GM23338 (cell line): ENCODE measurements around the gene RBM48. TPM values are rescaled to one million over a fixed set of nuclear protein-coding genes. Genes with fewer than 3 reads are reported as not detected.

Experiments used
- ATAC-seq: fragments of 200-7000 bp; cut with Tn5 transposase; 3 replicates; pipeline ENCODE4 v1.9.1; 2020
- DNase-seq: peaks from one replicate; pipeline ENCODE4 v3.0.0-alpha.2; 2015; ENCODE audit warnings: low spot score
- H2AFZ ChIP-seq: fragments of 200-600 bp; sonication (generic); 2 replicates; pipeline ENCODE4 v1.8.0; 2016; ENCODE audit warnings: antibody characterized with exemption, mild to moderate bottlenecking, moderate library complexity
- H3F3A ChIP-seq: fragments of 200-600 bp; sonication (generic); replicated peaks from 2 replicates; pipeline ENCODE4 v1.8.0; 2017; ENCODE audit warnings: antibody characterized with exemption, mixed run types, low read depth
- H3K27ac ChIP-seq: fragments of 200-600 bp; sonication (generic); 2 replicates; pipeline ENCODE4 v1.6.1; 2016; ENCODE audit warnings: low read depth
- H3K27me3 ChIP-seq: fragments of 200-600 bp; sonication (generic); 2 replicates; pipeline ENCODE4 v1.8.0; 2016; ENCODE audit warnings: mild to moderate bottlenecking, mixed run types, moderate library complexity; ENCODE audit not compliant: insufficient read depth
- H3K36me3 ChIP-seq: fragments of 200-600 bp; sonication (generic); 2 replicates; pipeline ENCODE4 v1.8.0; 2016; ENCODE audit warnings: mild to moderate bottlenecking; ENCODE audit not compliant: insufficient read depth
- H3K4me1 ChIP-seq: fragments of 200-600 bp; sonication (generic); 2 replicates; pipeline ENCODE4 v1.8.0; 2016; ENCODE audit warnings: mild to moderate bottlenecking, moderate library complexity; ENCODE audit not compliant: insufficient read depth
- H3K4me2 ChIP-seq: fragments of 200-600 bp; sonication (generic); 2 replicates; pipeline ENCODE4 v1.7.1; 2017; ENCODE audit warnings: mixed run types
- H3K4me3 ChIP-seq: fragments of 200-600 bp; sonication (generic); 2 replicates; pipeline ENCODE4 v1.6.1; 2016; ENCODE audit warnings: mixed run types
- H3K79me2 ChIP-seq: fragments of 200-600 bp; sonication (generic); replicated peaks from 2 replicates; pipeline ENCODE4 v1.8.0; 2017; ENCODE audit warnings: mild to moderate bottlenecking; ENCODE audit not compliant: insufficient read depth
- H3K9me2 ChIP-seq: fragments of 200-600 bp; sonication (generic); 2 replicates; pipeline ENCODE4 v1.8.0; 2017; ENCODE audit not compliant: insufficient read depth
- H4K20me1 ChIP-seq: fragments of 200-600 bp; sonication (generic); replicated peaks from 2 replicates; pipeline ENCODE4 v1.8.0; 2017; ENCODE audit warnings: mild to moderate bottlenecking; ENCODE audit not compliant: insufficient read depth
- H3K27ac Mint-ChIP-seq: 2 replicates; pipeline ENCODE4 v1.8.0; 2020; ENCODE audit warnings: inconsistent platforms, mild to moderate bottlenecking, moderate library complexity, mixed read lengths
- H3K27me3 Mint-ChIP-seq: 3 replicates; pipeline ENCODE4 v1.8.0; 2022; ENCODE audit warnings: low read depth, mild to moderate bottlenecking, moderate library complexity, mixed read lengths, inconsistent platforms; ENCODE audit not compliant: insufficient read depth, poor library complexity
- H3K36me3 Mint-ChIP-seq: 3 replicates; pipeline ENCODE4 v1.8.0; 2021; ENCODE audit warnings: low read depth, mild to moderate bottlenecking, inconsistent platforms, moderate library complexity, mixed read lengths
- H3K4me1 Mint-ChIP-seq: 3 replicates; pipeline ENCODE4 v1.8.0; 2020; ENCODE audit warnings: mild to moderate bottlenecking, inconsistent platforms, mixed read lengths
- H3K4me3 Mint-ChIP-seq: 3 replicates; pipeline ENCODE4 v1.8.0; 2021; ENCODE audit warnings: moderate library complexity, mild to moderate bottlenecking, inconsistent platforms, mixed read lengths
- H3K9me3 Mint-ChIP-seq: 3 replicates; pipeline ENCODE4 v1.8.0; 2020; ENCODE audit warnings: moderate library complexity, mild to moderate bottlenecking, inconsistent platforms, mixed read lengths
- CREB1 ChIP-seq: fragments of 250-450 bp; sonication (Bioruptor Pico); IDR thresholded peaks from 2 replicates; pipeline ENCODE4 v1.5.0; 2020; ENCODE audit warnings: low read depth, mild to moderate bottlenecking, moderate library complexity
- EZH2 ChIP-seq: fragments of 200-600 bp; sonication (generic); IDR thresholded peaks from one replicate; pipeline ENCODE4 v1.8.0; 2017; ENCODE audit warnings: antibody characterized with exemption, mild to moderate bottlenecking, low read depth; ENCODE audit not compliant: unreplicated experiment
- EZH2phosphoT487 ChIP-seq: fragments of 200-600 bp; sonication (generic); IDR thresholded peaks from one replicate; pipeline ENCODE4 v1.8.1; 2018; ENCODE audit warnings: antibody characterized with exemption; ENCODE audit not compliant: unreplicated experiment
- JUNB ChIP-seq: IDR thresholded peaks from one replicate; pipeline ENCODE4 v1.6.1; 2016; ENCODE audit warnings: antibody characterized with exemption; ENCODE audit not compliant: unreplicated experiment
- STAT1 ChIP-seq: IDR thresholded peaks from one replicate; pipeline ENCODE4 v1.6.1; 2016; ENCODE audit warnings: antibody characterized with exemption; ENCODE audit not compliant: unreplicated experiment
- ZNF114 ChIP-seq: fragments of 250-450 bp; sonication (Bioruptor Pico); IDR thresholded peaks from 2 replicates; pipeline ENCODE4 v1.5.0; 2020; ENCODE audit warnings: mild to moderate bottlenecking, moderate library complexity
- polyA plus RNA-seq: library from polyadenylated mRNA; unstranded; fragments of >200 nt; fragmentation: Nextera tagmentation; extraction: Ambion mirVana; gene quantifications from 2 replicates; pipeline ENCODE4 v1.2.1, GENCODE V29; 2016
- total RNA-seq: library from RNA; depleted of rRNA; stranded (reverse); fragments of >200 nt; shearing (Covaris generic); gene quantifications from 2 replicates; pipeline ENCODE4 v1.2.3, GENCODE V29; 2014
- TF ChIP-seq, protein P1 (sequence below): IDR thresholded peaks from one replicate; pipeline ENCODE4 v1.6.1; 2018; ENCODE audit warnings: antibody characterized with exemption; ENCODE audit not compliant: unreplicated experiment
- TF ChIP-seq, protein P2 (sequence below), 2 experiments: fragments of 200-600 bp in 1 of 2; sonication (generic) in 1 of 2; conservative IDR thresholded peaks; 2 replicates each; pipeline versions ENCODE4 v1.5.1 to v1.6.1; 2016 to 2017; ENCODE audit warnings: antibody characterized with exemption in 2 of 2, low read depth in 2 of 2, mild to moderate bottlenecking in 2 of 2, moderate library complexity in 1 of 2
- TF ChIP-seq, protein P3 (sequence below): fragments of 250-450 bp; sonication (Bioruptor Pico); IDR thresholded peaks from 2 replicates; pipeline ENCODE4 v1.5.0; 2020; ENCODE audit warnings: mild to moderate bottlenecking, moderate library complexity

Gene RBM48
- total and polyA plus RNA-seq, 2 experiments from 2014 or later = 8.8 to 11.1 TPM

DNA sequence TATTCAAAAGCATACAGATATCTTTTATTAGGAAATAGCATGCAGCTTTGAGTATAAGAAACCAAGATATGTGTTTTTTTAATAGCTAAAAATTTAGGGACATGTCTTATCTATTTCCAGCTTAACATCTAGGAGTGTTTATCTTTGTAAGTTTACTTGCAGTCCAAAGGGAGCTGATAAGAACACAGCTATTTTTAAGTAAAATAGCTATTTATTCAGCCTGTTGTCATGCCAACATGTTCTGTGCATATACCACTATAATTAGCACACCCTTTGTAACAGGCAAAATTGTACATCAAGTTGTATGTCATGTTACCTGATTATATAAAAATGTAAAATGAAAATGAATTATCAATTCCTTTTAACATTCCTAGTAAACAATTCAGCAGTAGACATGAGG, 32.0 kb downstream of the RBM48 start (continued):
- TF ChIP-seq, protein P1, sequence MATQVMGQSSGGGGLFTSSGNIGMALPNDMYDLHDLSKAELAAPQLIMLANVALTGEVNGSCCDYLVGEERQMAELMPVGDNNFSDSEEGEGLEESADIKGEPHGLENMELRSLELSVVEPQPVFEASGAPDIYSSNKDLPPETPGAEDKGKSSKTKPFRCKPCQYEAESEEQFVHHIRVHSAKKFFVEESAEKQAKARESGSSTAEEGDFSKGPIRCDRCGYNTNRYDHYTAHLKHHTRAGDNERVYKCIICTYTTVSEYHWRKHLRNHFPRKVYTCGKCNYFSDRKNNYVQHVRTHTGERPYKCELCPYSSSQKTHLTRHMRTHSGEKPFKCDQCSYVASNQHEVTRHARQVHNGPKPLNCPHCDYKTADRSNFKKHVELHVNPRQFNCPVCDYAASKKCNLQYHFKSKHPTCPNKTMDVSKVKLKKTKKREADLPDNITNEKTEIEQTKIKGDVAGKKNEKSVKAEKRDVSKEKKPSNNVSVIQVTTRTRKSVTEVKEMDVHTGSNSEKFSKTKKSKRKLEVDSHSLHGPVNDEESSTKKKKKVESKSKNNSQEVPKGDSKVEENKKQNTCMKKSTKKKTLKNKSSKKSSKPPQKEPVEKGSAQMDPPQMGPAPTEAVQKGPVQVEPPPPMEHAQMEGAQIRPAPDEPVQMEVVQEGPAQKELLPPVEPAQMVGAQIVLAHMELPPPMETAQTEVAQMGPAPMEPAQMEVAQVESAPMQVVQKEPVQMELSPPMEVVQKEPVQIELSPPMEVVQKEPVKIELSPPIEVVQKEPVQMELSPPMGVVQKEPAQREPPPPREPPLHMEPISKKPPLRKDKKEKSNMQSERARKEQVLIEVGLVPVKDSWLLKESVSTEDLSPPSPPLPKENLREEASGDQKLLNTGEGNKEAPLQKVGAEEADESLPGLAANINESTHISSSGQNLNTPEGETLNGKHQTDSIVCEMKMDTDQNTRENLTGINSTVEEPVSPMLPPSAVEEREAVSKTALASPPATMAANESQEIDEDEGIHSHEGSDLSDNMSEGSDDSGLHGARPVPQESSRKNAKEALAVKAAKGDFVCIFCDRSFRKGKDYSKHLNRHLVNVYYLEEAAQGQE = no peak
- no peak for TF ChIP-seq EZH2phosphoT487
- TF ChIP-seq STAT1 = no peak
- no peak for TF ChIP-seq CREB1
- TF ChIP-seq JUNB = no peak
- no peak for TF ChIP-seq ZNF114 (CRISPR knock-in tag)
- TF ChIP-seq EZH2 = no peak

DNA sequence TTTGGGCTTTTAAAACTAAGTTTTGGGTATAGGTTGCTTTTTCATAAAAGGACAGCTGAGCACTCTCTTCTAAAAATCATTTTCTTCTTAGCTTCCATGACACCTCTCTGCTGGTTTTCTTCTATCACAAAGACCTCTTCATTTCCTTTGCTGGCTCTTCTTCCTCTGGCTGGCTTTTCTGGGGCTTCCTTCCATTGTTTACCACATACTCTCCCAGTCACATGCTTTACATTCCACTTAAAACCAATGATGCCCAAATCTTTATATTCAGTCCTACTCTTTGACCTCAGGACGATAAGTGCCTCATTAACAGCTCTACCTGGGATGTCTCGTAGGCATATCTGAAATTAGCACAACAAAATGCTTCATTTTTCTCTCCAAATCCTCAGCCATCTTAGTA, 34.8 kb downstream of the RBM48 start:
- DNase-seq (peak; percentile 53), ATAC-seq (no peak)
- H4K20me1 ChIP-seq = no peaks in the 10 kb centered on the region
- H3K4me3 ChIP-seq = no peak overlapping the region
- H2AFZ ChIP-seq = no peak overlapping the region
- no peaks in the 10 kb centered on the region; the same call in 1 of the 2 replicates for H3F3A ChIP-seq
- H3K4me2 ChIP-seq = no peak overlapping the region; the same call in 1 of the 2 replicates
- H3K9me2 ChIP-seq = no peaks in the 10 kb centered on the region
- 0 out of 2 replicates have a peak, but pooled peaks cover 4% of the 10 kb centered on the region for H3K36me3 ChIP-seq
- Mint-ChIP-seq H3K9me3 (no peaks in the 10 kb centered on the region), H3K4me3 (no peak overlapping the region), H3K27me3 (peaks cover 3% of the 10 kb centered on the region), H3K36me3 (peaks cover 31% of the 10 kb centered on the region), H3K4me1 (peaks cover 4% of the 10 kb centered on the region; the same call in 2 of the 3 replicates), H3K27ac (peak overlapping the region; percentile 9; the same call in 1 of the 2 replicates)
- H3K27ac ChIP-seq = peak overlapping the region; percentile 78
- no peaks in the 10 kb centered on the region for H3K27me3 ChIP-seq
- peaks cover 6% of the 10 kb centered on the region; the same call in 1 of the 2 replicates for H3K4me1 ChIP-seq
- no peaks in the 10 kb centered on the region for H3K79me2 ChIP-seq
- TF ChIP-seq, protein P1 = no peak
- TF ChIP-seq CREB1 (no peak), EZH2 (no peak)
- TF ChIP-seq, protein P2, sequence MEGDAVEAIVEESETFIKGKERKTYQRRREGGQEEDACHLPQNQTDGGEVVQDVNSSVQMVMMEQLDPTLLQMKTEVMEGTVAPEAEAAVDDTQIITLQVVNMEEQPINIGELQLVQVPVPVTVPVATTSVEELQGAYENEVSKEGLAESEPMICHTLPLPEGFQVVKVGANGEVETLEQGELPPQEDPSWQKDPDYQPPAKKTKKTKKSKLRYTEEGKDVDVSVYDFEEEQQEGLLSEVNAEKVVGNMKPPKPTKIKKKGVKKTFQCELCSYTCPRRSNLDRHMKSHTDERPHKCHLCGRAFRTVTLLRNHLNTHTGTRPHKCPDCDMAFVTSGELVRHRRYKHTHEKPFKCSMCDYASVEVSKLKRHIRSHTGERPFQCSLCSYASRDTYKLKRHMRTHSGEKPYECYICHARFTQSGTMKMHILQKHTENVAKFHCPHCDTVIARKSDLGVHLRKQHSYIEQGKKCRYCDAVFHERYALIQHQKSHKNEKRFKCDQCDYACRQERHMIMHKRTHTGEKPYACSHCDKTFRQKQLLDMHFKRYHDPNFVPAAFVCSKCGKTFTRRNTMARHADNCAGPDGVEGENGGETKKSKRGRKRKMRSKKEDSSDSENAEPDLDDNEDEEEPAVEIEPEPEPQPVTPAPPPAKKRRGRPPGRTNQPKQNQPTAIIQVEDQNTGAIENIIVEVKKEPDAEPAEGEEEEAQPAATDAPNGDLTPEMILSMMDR (conservative IDR thresholded peaks at IDR 0.05; ENCODE audit: low read depth in 2 of 2) = no peak
- TF ChIP-seq, protein P3, sequence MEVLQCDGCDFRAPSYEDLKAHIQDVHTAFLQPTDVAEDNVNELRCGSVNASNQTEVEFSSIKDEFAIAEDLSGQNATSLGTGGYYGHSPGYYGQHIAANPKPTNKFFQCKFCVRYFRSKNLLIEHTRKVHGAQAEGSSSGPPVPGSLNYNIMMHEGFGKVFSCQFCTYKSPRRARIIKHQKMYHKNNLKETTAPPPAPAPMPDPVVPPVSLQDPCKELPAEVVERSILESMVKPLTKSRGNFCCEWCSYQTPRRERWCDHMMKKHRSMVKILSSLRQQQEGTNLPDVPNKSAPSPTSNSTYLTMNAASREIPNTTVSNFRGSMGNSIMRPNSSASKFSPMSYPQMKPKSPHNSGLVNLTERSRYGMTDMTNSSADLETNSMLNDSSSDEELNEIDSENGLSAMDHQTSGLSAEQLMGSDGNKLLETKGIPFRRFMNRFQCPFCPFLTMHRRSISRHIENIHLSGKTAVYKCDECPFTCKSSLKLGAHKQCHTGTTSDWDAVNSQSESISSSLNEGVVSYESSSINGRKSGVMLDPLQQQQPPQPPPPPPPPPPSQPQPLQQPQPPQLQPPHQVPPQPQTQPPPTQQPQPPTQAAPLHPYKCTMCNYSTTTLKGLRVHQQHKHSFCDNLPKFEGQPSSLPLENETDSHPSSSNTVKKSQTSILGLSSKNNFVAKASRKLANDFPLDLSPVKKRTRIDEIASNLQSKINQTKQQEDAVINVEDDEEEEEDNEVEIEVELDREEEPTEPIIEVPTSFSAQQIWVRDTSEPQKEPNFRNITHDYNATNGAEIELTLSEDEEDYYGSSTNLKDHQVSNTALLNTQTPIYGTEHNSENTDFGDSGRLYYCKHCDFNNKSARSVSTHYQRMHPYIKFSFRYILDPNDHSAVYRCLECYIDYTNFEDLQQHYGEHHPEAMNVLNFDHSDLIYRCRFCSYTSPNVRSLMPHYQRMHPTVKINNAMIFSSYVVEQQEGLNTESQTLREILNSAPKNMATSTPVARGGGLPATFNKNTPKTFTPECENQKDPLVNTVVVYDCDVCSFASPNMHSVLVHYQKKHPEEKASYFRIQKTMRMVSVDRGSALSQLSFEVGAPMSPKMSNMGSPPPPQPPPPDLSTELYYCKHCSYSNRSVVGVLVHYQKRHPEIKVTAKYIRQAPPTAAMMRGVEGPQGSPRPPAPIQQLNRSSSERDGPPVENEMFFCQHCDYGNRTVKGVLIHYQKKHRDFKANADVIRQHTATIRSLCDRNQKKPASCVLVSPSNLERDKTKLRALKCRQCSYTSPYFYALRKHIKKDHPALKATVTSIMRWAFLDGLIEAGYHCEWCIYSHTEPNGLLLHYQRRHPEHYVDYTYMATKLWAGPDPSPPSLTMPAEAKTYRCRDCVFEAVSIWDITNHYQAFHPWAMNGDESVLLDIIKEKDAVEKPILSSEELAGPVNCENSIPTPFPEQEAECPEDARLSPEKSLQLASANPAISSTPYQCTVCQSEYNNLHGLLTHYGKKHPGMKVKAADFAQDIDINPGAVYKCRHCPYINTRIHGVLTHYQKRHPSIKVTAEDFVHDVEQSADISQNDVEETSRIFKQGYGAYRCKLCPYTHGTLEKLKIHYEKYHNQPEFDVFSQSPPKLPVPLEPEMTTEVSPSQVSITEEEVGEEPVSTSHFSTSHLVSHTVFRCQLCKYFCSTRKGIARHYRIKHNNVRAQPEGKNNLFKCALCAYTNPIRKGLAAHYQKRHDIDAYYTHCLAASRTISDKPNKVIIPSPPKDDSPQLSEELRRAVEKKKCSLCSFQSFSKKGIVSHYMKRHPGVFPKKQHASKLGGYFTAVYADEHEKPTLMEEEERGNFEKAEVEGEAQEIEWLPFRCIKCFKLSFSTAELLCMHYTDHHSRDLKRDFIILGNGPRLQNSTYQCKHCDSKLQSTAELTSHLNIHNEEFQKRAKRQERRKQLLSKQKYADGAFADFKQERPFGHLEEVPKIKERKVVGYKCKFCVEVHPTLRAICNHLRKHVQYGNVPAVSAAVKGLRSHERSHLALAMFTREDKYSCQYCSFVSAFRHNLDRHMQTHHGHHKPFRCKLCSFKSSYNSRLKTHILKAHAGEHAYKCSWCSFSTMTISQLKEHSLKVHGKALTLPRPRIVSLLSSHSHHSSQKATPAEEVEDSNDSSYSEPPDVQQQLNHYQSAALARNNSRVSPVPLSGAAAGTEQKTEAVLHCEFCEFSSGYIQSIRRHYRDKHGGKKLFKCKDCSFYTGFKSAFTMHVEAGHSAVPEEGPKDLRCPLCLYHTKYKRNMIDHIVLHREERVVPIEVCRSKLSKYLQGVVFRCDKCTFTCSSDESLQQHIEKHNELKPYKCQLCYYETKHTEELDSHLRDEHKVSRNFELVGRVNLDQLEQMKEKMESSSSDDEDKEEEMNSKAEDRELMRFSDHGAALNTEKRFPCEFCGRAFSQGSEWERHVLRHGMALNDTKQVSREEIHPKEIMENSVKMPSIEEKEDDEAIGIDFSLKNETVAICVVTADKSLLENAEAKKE = no peak
